ENCODE data around the gene KREMEN1.

The KREMEN1 gene

DNA sequence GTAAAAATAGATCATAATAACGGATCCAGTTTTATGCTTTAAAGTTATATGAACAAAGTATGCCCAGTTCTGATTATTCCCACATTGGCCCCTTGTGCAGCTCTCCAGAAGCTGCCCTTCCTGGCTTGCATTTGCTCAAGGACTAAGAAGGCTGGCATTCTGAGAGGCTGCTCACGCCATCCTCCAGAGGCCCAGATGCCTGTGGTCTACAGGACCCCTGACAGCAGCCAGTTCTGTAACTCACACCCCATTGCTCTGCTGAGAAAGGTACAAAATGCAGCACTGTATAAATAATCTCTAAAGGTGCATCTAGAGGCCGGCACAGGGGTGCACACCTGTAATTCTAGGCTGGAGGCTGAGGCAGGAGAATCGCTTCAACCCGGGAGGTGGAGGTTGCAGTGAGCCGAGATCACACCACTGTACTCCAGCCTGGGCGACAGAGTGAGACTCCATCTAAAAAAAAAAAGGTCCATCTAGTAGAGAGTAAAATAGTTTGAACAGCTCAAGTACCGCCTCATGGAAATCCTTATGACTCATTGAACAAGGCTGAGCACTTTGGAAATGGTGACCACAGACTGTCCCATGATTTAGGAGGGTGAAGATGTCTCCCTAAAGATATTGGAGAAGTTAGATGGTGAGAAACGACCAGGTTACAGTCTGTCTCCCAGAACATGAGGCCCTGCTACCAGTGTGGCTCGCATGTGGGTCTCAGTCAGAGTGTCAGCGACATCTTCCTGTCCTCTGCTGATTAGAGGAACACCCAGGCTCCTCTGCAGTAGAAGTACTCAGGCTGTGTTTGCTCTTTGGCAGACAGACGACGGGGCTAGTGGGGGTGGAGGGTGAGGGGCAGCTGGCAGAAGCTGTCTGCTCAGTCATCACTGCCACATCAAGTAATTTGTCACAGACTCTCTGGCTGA is 56.3 kb downstream of the KREMEN1 start:
- DNase-seq (ENCODE audit: low read depth, low spot score), result no peak

- DNase-seq (ENCODE audit: low read depth, low spot score), result no peak
Observed at GRCh38 chr22:29129808-29130140, 56.9 kb downstream of the KREMEN1 start.

DNA sequence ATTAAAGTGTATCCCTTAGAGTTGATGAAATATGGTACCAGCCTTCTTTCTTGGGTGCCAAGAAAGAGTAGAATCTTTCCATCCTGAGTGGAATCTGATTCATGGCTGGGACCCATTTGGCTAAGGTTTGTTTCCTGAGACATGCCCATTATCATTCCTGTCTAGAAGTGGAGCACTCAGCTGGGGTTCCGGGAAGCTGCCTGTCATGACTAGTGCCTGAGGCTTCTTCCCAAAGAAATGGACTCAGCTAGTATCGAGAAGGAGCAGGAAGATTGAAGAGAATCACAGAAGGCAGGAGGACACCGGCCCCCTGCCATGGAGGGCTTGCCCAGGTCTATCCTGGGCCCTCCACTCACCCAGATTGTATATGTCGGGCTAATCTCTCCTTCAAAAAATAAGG is 57.6 kb downstream of the KREMEN1 start:
- no peak for DNase-seq (ENCODE audit: low read depth, low spot score)

GRCh38 chr22:29133603-29134133 is 60.8 kb downstream of the KREMEN1 start:
- no peak for DNase-seq (ENCODE audit: low read depth, low spot score)

GRCh38 chr22:29134448-29134847 is 61.6 kb downstream of the KREMEN1 start:
- no peak for DNase-seq (ENCODE audit: low read depth, low spot score)

GRCh38 chr22:29136782-29137700 is 64.2 kb downstream of the KREMEN1 start:
- no peak for DNase-seq (ENCODE audit: low read depth, low spot score)

DNA sequence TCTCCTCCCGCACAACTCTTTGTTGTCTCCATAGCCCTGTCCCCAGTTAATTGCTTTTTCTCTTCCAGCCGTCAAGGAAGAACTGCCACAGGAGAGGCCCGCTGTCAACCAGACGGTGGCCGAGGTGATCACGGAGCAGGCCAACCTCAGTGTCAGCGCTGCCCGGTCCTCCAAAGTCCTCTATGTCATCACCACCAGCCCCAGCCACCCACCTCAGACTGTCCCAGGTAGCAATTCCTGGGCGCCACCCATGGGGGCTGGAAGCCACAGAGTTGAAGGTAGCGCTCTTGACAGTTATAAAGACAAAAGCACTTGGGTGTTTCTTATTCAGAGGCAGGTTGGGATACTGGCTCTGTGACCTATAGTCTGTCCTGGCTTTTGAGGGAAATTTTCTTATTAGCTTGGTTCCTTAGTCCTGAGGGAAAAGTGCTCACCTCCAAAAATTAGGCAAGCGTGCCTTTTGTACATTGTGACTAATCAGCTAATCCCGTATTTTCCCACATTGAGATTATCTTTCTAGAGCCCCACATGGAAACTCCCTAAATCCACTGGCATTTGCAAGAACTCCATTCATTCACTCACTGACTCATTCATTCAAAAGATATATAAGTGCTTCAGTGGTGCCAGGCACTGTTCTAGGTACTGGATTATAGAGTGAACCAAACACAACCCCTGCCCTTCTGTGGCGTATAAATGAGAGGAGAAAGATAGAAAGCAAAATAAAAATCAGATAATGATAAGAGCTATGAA is 65.9 kb downstream of the KREMEN1 start:
- no peak for DNase-seq (ENCODE audit: low read depth, low spot score)

- DNase-seq (ENCODE audit: low read depth, low spot score), result no peak
Observed at GRCh38 chr22:29139965-29140782, 67.3 kb downstream of the KREMEN1 start.

- DNase-seq (ENCODE audit: low read depth, low spot score), result no peak
Observed at GRCh38 chr22:29141078-29141688, 68.3 kb downstream of the KREMEN1 start.

DNA sequence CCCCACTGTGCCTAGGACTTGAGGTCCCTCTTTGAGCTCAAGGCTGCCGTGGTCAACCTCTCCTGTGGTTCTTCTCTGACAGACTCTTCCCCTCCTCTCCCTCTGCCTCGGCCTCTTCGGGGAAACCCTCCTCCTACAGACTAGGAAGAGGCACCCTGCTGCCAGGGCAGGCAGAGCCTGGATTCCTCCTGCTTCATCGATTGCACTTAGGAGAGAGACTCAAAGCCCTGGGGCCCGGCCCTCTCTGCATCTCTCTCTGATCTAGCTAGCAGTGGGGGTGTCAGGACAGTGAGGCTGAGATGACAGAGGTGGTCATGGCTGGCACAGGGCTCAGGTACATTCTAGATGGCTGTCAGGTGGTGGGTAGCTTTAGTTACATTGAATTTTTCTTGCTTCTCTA is 69.3 kb downstream of the KREMEN1 start:
- DNase-seq (ENCODE audit: low read depth, low spot score), result no peak

- DNase-seq (ENCODE audit: low read depth, low spot score), result no peak
Observed at GRCh38 chr22:29143941-29144785, 71.3 kb downstream of the KREMEN1 start.

- no peak for DNase-seq (ENCODE audit: low read depth, low spot score)
Observed at GRCh38 chr22:29144786-29145160, 71.9 kb downstream of the KREMEN1 start.

DNA sequence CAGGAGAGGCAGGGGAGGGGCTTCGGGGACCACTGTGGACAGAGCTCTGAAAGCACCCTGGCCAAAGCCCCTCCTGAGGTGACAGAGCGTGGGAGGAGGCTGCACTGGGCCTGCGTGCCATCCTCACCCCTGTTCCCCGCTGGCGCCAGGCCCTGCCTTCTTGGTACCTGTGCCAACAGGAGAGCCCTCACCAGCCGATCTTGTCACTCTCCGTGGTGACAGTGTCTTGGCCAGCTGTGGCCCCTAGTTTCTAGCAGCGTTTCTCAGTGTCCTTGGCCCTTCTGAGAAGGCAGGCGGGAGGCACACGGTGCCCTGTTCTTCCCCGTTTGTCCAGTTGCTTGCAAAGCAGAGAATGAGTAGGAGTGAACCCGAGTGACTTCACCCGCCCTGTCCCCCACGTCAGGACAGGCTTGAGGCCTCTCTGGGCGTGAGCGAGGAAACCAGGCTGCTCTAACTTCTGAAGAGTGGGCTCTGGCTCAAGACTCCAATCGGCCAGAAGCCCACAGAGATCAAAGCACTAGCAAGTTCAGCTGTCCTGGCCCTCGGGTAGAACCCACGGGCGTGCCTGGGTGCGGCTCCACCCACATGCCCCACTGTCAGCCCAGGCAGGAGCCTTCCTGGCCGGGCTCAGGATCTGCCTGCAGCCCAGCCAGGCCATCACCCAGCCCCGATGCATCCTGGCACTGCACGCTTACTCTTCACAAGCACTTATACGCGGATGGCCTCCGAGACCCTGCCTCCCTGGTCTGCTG is 72.7 kb downstream of the KREMEN1 start:
- no peak for DNase-seq (ENCODE audit: low read depth, low spot score)

DNA sequence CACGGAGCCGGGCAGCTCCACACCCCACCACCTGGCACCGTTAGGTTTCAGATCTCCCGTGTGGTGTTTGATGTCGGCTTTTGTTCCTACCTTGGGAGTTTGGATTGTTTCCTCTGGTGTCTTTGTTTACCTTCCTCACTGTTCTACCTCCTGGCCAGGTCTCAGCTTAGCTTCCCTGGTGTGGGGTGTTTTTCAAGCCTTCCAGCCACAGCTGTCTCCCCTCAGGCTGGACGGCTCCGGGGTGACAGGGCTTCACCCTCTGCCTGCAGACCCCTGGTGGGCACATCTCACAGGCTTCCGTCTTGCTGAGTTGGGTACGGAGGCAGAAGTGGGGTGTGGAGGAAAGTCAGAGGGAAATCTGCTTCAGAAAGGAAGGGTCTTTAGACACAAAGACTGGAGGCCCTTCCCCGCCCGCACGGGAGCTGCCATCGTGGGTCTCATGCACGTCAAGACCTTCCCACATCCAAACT is 73.3 kb downstream of the KREMEN1 start:
- no peak for DNase-seq (ENCODE audit: low read depth, low spot score)

DNA sequence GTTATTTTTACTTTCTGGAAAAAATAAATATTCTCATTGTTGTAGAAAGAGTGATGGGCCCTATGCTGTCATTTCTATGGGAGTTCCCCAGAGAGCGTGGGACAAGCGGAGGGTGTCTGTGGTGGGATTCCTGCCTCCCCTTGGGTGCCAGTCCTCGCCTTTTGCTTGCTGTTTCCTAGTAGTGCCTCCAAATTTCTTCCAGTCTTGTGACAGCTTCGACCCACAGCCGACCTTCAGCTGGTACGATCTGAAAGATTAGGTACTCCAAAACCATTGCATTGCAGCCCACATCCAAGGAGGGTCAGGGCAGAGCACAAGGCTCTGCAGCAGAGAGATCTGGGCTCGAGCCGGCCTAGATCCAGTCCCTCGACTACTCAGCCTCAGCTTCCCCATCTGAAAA is 73.9 kb downstream of the KREMEN1 start:
- DNase-seq (ENCODE audit: low read depth, low spot score), result no peak

- peak; percentile 18 for DNase-seq (ENCODE audit: low read depth, low spot score)
Observed at GRCh38 chr22:29147331-29147899, 74.6 kb downstream of the KREMEN1 start.

DNA sequence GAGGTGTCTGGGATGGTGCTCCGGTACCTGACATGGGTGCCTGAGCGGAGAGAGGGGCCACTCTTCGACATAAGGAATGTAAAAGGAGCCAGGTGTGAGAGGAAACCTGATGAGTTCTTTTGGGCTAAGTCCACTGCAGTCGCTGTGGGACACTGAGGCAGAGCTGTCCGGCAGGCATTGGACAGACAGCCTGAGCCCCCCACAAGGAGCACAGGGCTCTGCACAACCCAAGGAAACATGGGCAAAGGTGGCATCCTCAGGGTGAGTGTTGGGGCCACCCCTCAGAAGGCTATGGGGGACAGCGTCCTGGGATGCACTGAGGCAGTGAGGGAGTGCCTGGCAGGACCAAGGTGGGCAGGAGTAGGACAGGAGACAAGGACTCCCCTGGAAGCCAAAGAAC is 75.2 kb downstream of the KREMEN1 start:
- DNase-seq (ENCODE audit: low read depth, low spot score), result no peak

- DNase-seq (ENCODE audit: low read depth, low spot score), result no peak
Observed at GRCh38 chr22:29148826-29149225, 76.0 kb downstream of the KREMEN1 start.
